Measurements from ENCODE around the gene ST6GALNAC4.
A peak's percentile ranks its signal among the peaks of the same experiment; 100 is the strongest.

Gene ST6GALNAC4

GRCh38 chr9:127916720-127917581, at the start of gene ST6GALNAC4:
Gene ST6GALNAC4, minus strand, starts transcription at chr9:127917041. Its CDS starts 622 bp downstream, at chr9:127916419.
- DNase-seq = peak; percentile 79

GRCh38 chr9:127965953-127966352, 49.1 kb upstream of the ST6GALNAC4 start:
- DNase-seq = no peak

- DNase-seq = no peak
Measured at GRCh38 chr9:127963359-127964064, 46.7 kb upstream of the ST6GALNAC4 start.

- DNase-seq = no peak
Measured at GRCh38 chr9:127963041-127963358, 46.2 kb upstream of the ST6GALNAC4 start.

- no peak for DNase-seq
Measured at GRCh38 chr9:127962278-127962677, 45.4 kb upstream of the ST6GALNAC4 start.

GRCh38 chr9:127961613-127962155, 44.8 kb upstream of the ST6GALNAC4 start:
- no peak for DNase-seq

- DNase-seq = no peak
Measured at GRCh38 chr9:127961155-127961490, 44.3 kb upstream of the ST6GALNAC4 start.

GRCh38 chr9:127960410-127961154, 43.7 kb upstream of the ST6GALNAC4 start:
- peak; percentile 2 for DNase-seq

- no peak for DNase-seq
Measured at GRCh38 chr9:127959841-127960409, 43.1 kb upstream of the ST6GALNAC4 start.

GRCh38 chr9:127959398-127959797, 42.6 kb upstream of the ST6GALNAC4 start:
- no peak for DNase-seq

GRCh38 chr9:127958728-127959127, 41.9 kb upstream of the ST6GALNAC4 start:
- DNase-seq = no peak

- DNase-seq = peak; percentile 87
Measured at GRCh38 chr9:127955294-127956015, 38.6 kb upstream of the ST6GALNAC4 start.

GRCh38 chr9:127954831-127955293, 38.0 kb upstream of the ST6GALNAC4 start:
- no peak for DNase-seq

- DNase-seq = no peak
Measured at GRCh38 chr9:127953768-127954505, 37.1 kb upstream of the ST6GALNAC4 start.

GRCh38 chr9:127953154-127953553, 36.3 kb upstream of the ST6GALNAC4 start:
- DNase-seq = no peak

GRCh38 chr9:127950513-127951289, 33.9 kb upstream of the ST6GALNAC4 start:
- no peak for DNase-seq

- no peak for DNase-seq
Measured at GRCh38 chr9:127949827-127950512, 33.1 kb upstream of the ST6GALNAC4 start.

GRCh38 chr9:127947841-127948710, 31.2 kb upstream of the ST6GALNAC4 start:
- DNase-seq = no peak

- no peak for DNase-seq
Measured at GRCh38 chr9:127946728-127947127, 29.9 kb upstream of the ST6GALNAC4 start.

All from NCI-H1105 treated with DMSO at 0.1 percent for 48 hours (cell line).